ENCODE data around the gene NUP62. TPM values are rescaled to one million over a fixed set of nuclear protein-coding genes. Genes with fewer than 3 reads are reported as not detected.

Gene NUP62
- total and polyA plus RNA-seq, 8 donors = 11.4 to 26.4 (median 17.4) TPM

- H3K36me3 ChIP-seq = peaks cover 0 to 12% (median 3%) of the 10 kb centered on the region in 3 donors
- no peaks in the 10 kb centered on the region for H3K9me3 ChIP-seq
- intact Hi-C loops (cut with DNase I) = no loop called here
- no peaks in the 10 kb centered on the region for H3K27me3 ChIP-seq
- no peak for TF ChIP-seq CTCF (IDR thresholded peaks at IDR 0.05)
- H3K27ac ChIP-seq = peak overlapping the region in 1 of 4 donors; percentile 11
- no peaks in the 10 kb centered on the region for H3K4me1 ChIP-seq
- FAIRE-seq (no peak), DNase-seq (no peak), ATAC-seq (peak in 3 of 4 donors; percentile 8 to 76 (median 45))
- 84 to 85% methylated on average over 9 of the region's 9 CpGs for WGBS, 2 donors
- H3K4me3 ChIP-seq = no peak overlapping the region
These were observed 17.7 kb downstream of the NUP62 start for GRCh38 chr19:49911381-49912145.

GRCh38 chr19:49910179-49910578 lies 19.1 kb downstream of the NUP62 start:
- no peak for TF ChIP-seq CTCF (IDR thresholded peaks at IDR 0.05)
- WGBS, 2 donors = 89 to 94% methylated on average over 5 of the region's 5 CpGs
- Histone ChIP-seq H3K27me3 (no peaks in the 10 kb centered on the region), H3K4me3 (no peak overlapping the region), H3K27ac (peak overlapping the region in 1 of 4 donors; percentile 11), H3K4me1 (no peaks in the 10 kb centered on the region), H3K36me3 (peaks cover 0 to 12% (median 3%) of the 10 kb centered on the region in 3 donors), H3K9me3 (no peaks in the 10 kb centered on the region)
- ATAC-seq = no peak
- FAIRE-seq = no peak
- intact Hi-C loops (cut with DNase I) = no loop called here
- no peak for DNase-seq

- FAIRE-seq (no peak), DNase-seq (no peak), ATAC-seq (peak in 1 of 4 donors; percentile 8)
- Histone ChIP-seq H3K27me3 (no peaks in the 10 kb centered on the region), H3K27ac (no peak overlapping the region), H3K4me1 (no peaks in the 10 kb centered on the region), H3K36me3 (peaks cover 0 to 12% (median 3%) of the 10 kb centered on the region in 3 donors), H3K9me3 (no peaks in the 10 kb centered on the region), H3K4me3 (no peak overlapping the region)
- intact Hi-C loops (cut with DNase I) = no loop called here
- WGBS, 2 donors = 96% methylated on average over 37 of the region's 37 CpGs
- no peak for TF ChIP-seq CTCF (IDR thresholded peaks at IDR 0.05)
These were observed 20.6 kb downstream of the NUP62 start for GRCh38 chr19:49908480-49909420.

- no peaks in the 10 kb centered on the region for H3K9me3 ChIP-seq
- intact Hi-C loops (cut with DNase I) = no loop called here
- TF ChIP-seq CTCF (IDR thresholded peaks at IDR 0.05) = no peak
- WGBS, 2 donors = 90 to 96% methylated on average over 23 of the region's 23 CpGs
- H3K36me3 ChIP-seq = peaks cover 0 to 12% (median 3%) of the 10 kb centered on the region in 3 donors
- FAIRE-seq (no peak), ATAC-seq (no peak), DNase-seq (no peak)
- no peak overlapping the region for H3K27ac ChIP-seq
- H3K27me3 ChIP-seq = no peaks in the 10 kb centered on the region
- no peak overlapping the region for H3K4me3 ChIP-seq
- H3K4me1 ChIP-seq = no peaks in the 10 kb centered on the region
These were observed 21.4 kb downstream of the NUP62 start for GRCh38 chr19:49907745-49908446.
